Measurements from ENCODE around the gene STK4. TPM values are rescaled to one million over a fixed set of nuclear protein-coding genes. Genes with fewer than 3 reads are reported as not detected.

Gene STK4
- total and polyA plus RNA-seq, 2 donors (not counting 3 experiments of a cell fraction or from before 2014, with no cell fraction given): 9.1 to 29.6 TPM

DNA sequence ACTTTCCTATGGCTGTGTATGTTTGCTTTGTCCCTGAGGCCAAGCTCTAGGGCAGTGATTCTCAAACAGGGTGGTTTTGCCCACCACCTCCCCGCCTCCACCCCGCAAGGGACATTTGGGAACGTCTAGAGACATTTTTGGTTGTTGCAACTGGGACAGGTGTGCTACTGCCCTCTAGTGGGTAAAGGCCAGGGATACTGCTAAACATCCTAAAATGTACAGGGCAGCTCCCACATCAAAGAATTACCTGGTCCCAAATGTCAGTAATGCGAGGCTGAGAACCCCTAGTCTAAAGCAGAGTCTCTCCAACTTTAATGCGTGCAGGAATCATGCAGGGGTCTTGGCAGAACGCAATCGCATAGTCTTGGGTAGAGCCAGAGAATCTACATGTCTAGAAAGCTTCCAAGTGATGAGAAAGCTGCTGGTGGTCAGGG lies 129.5 kb downstream of the STK4 start:
- POLR2A ChIA-PET: no interaction called here
- peak; percentile 96 for FAIRE-seq

DNA sequence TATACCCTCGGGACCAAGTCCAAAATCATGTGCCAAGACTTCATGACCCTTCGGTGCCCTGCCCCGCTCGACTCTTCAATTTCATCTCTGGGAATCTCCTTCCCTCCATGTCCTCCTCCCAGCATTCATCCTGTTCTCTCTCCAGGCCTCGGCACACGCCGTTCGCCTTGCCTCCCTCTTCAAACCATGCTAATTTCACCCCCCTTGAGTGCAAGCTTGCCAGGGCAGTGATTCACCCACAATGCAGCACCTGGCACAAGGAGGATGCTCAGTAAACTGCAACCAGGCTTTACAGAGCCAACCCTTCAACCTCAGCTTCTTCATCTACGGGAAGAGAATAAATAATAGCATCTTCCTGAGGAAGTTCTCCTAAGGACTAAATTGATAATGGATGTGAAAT lies 130.5 kb downstream of the STK4 start:
- H3K9ac ChIP-seq (replicated peaks; ENCODE audit: extremely low read depth, insufficient read depth, low read length): no peak overlapping the region
- dilution Hi-C loops (cut with MboI; ENCODE audit: extremely low pct_ligation_motif_present, low sequenced_read_pairs): no loop called here
- no peak overlapping the region for H3K4me3 ChIP-seq (replicated peaks in 1 of 3; ENCODE audit: insufficient read depth in 1 of 3, low read depth in 1 of 3, low read length in 3 of 3)
- TF ChIP-seq, protein P1, sequence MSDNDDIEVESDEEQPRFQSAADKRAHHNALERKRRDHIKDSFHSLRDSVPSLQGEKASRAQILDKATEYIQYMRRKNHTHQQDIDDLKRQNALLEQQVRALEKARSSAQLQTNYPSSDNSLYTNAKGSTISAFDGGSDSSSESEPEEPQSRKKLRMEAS (IDR thresholded peaks at IDR 0.05; ENCODE audit: insufficient read depth, insufficient read length): no peak
- TF ChIP-seq GATA2 (IDR thresholded peaks at IDR 0.05; ENCODE audit: insufficient read depth, insufficient read length, low read depth, low read length) (no peak), POLR2AphosphoS5 (IDR thresholded peaks at IDR 0.05; ENCODE audit: insufficient read depth, low read depth, low read length) (no peak), POLR2A (IDR thresholded peaks at IDR 0.05; ENCODE audit: low read depth, low read length) (no peak), MYC (IDR thresholded peaks at IDR 0.05; ENCODE audit: low read depth, low read length) (no peak), EZH2 (IDR thresholded peaks at IDR 0.05; ENCODE audit: borderline replicate concordance, low read depth, low read length, severe bottlenecking) (no peak), JUN (IDR thresholded peaks at IDR 0.05; ENCODE audit: borderline replicate concordance, insufficient read depth, insufficient read length, low read depth) (no peak), FOS (IDR thresholded peaks at IDR 0.05; ENCODE audit: borderline replicate concordance, insufficient read depth, low read length) (no peak)
- TF ChIP-seq, protein P2, sequence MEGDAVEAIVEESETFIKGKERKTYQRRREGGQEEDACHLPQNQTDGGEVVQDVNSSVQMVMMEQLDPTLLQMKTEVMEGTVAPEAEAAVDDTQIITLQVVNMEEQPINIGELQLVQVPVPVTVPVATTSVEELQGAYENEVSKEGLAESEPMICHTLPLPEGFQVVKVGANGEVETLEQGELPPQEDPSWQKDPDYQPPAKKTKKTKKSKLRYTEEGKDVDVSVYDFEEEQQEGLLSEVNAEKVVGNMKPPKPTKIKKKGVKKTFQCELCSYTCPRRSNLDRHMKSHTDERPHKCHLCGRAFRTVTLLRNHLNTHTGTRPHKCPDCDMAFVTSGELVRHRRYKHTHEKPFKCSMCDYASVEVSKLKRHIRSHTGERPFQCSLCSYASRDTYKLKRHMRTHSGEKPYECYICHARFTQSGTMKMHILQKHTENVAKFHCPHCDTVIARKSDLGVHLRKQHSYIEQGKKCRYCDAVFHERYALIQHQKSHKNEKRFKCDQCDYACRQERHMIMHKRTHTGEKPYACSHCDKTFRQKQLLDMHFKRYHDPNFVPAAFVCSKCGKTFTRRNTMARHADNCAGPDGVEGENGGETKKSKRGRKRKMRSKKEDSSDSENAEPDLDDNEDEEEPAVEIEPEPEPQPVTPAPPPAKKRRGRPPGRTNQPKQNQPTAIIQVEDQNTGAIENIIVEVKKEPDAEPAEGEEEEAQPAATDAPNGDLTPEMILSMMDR (IDR thresholded peaks at IDR 0.05; ENCODE audit: extremely low read depth in 1 of 2, insufficient read depth in 1 of 2, low read depth in 1 of 2, low read length in 2 of 2): no peak
- POLR2A ChIA-PET: no interaction called here
- CTCF ChIA-PET: interaction anchor here (0.7 to 12.2 kb wide), 30 partner anchors 10 to 675 kb away, joined by 3 to 411 read pairs (median 6); partner anchors contain the start of gene WFDC5
- H3K4me1 ChIP-seq (ENCODE audit: control insufficient read depth, extremely low read depth, insufficient read depth, low read length): peaks cover 3% of the 10 kb centered on the region
- no peak overlapping the region for H3K27ac ChIP-seq (ENCODE audit: insufficient read depth, low read depth, low read length)
- no peaks in the 10 kb centered on the region for H3K36me3 ChIP-seq (ENCODE audit: control insufficient read depth in 2 of 2, extremely low read depth in 1 of 2, insufficient read depth in 2 of 2, low read length in 2 of 2)
- FAIRE-seq: no peak
- intact Hi-C loops (cut with micrococcal nuclease): loop anchor here (1.0 to 5.0 kb wide), 6 partner anchors 16 to 676 kb away; partner anchors contain the start of genes KCNK15, TOMM34 and YWHAB
- H4K20me1 ChIP-seq (replicated peaks; ENCODE audit: control insufficient read depth, extremely low read depth, insufficient read depth, low read length): no peaks in the 10 kb centered on the region
- H2AFZ ChIP-seq (ENCODE audit: low read depth, low read length): no peak overlapping the region
- no peaks in the 10 kb centered on the region for H3K79me2 ChIP-seq (ENCODE audit: control insufficient read depth, insufficient read depth, low read length)
- no peak overlapping the region for H3K4me2 ChIP-seq (ENCODE audit: insufficient read depth, low read length)
- no peaks in the 10 kb centered on the region for H3K9me3 ChIP-seq (replicated peaks; ENCODE audit: control insufficient read depth, insufficient read depth, low read length)
- H3K27me3 ChIP-seq (ENCODE audit: control insufficient read depth in 2 of 2, insufficient read depth in 2 of 2, low read length in 2 of 2): peaks cover 23 to 30% of the 10 kb centered on the region in 2 experiments
- no peaks in the 10 kb centered on the region for H3K9me1 ChIP-seq (replicated peaks; ENCODE audit: control insufficient read depth, extremely low read depth, insufficient read depth, low read length)
- no peak for DNase-seq (ENCODE audit: low read depth, low spot score)
- no TSS peak for BruUV-seq (replicated peaks)

More for the DNA sequence above, 129.5 kb downstream of the STK4 start:
- Histone ChIP-seq H2AFZ (ENCODE audit: low read depth, low read length) (no peak overlapping the region), H3K9ac (replicated peaks; ENCODE audit: extremely low read depth, insufficient read depth, low read length) (no peak overlapping the region), H3K79me2 (ENCODE audit: control insufficient read depth, insufficient read depth, low read length) (no peaks in the 10 kb centered on the region), H3K4me1 (ENCODE audit: control insufficient read depth, extremely low read depth, insufficient read depth, low read length) (peaks cover under 1% of the 10 kb centered on the region), H3K27me3 (ENCODE audit: control insufficient read depth in 2 of 2, insufficient read depth in 2 of 2, low read length in 2 of 2) (peaks cover 23 to 30% of the 10 kb centered on the region in 2 experiments), H3K9me1 (replicated peaks; ENCODE audit: control insufficient read depth, extremely low read depth, insufficient read depth, low read length) (no peaks in the 10 kb centered on the region), H3K4me2 (ENCODE audit: insufficient read depth, low read length) (no peak overlapping the region), H4K20me1 (replicated peaks; ENCODE audit: control insufficient read depth, extremely low read depth, insufficient read depth, low read length) (no peaks in the 10 kb centered on the region), H3K27ac (ENCODE audit: insufficient read depth, low read depth, low read length) (no peak overlapping the region), H3K36me3 (ENCODE audit: control insufficient read depth in 2 of 2, extremely low read depth in 1 of 2, insufficient read depth in 2 of 2, low read length in 2 of 2) (no peaks in the 10 kb centered on the region), H3K4me3 (replicated peaks in 1 of 3; ENCODE audit: insufficient read depth in 1 of 3, low read depth in 1 of 3, low read length in 3 of 3) (no peak overlapping the region), H3K9me3 (replicated peaks; ENCODE audit: control insufficient read depth, insufficient read depth, low read length) (no peaks in the 10 kb centered on the region)
- intact Hi-C loops (cut with micrococcal nuclease) (loop anchor here (1.0 to 5.0 kb wide), 8 partner anchors 15 to 676 kb away; partner anchors contain the start of genes KCNK15, TOMM34 and YWHAB), dilution Hi-C loops (cut with MboI; ENCODE audit: extremely low pct_ligation_motif_present, low sequenced_read_pairs) (no loop called here)
- DNase-seq (ENCODE audit: low read depth, low spot score): peak; percentile 52
- TF ChIP-seq, protein P2 (IDR thresholded peaks at IDR 0.05; ENCODE audit: extremely low read depth in 1 of 2, insufficient read depth in 1 of 2, low read depth in 1 of 2, low read length in 2 of 2): peak; percentile 53 to 79
- no peak for TF ChIP-seq FOS (IDR thresholded peaks at IDR 0.05; ENCODE audit: borderline replicate concordance, insufficient read depth, low read length)
- no TSS peak for BruUV-seq (replicated peaks)
- CTCF ChIA-PET: interaction anchor here (0.7 to 12.2 kb wide), 43 partner anchors 9 to 676 kb away, joined by 3 to 411 read pairs (median 5); partner anchors contain the start of genes TOMM34 and WFDC5

All from endothelial cell of umbilical vein (primary cell).